GM12892 (cell line): Measurements from ENCODE around the gene MICAL2.

Experiments used
- POLR2A ChIP-seq: IDR thresholded peaks from 2 replicates; pipeline ENCODE4 v1.6.1; 2011; ENCODE audit warnings: low read depth, low read length, control low read depth
- POLR2AphosphoS5 ChIP-seq: IDR thresholded peaks from 2 replicates; pipeline ENCODE4 v1.6.1; 2011; ENCODE audit warnings: low read depth, low read length, control low read depth
- TAF1 ChIP-seq: IDR thresholded peaks from 2 replicates; pipeline ENCODE4 v1.6.1; 2011; ENCODE audit warnings: low read depth, mild to moderate bottlenecking, control low read depth, low read length, borderline replicate concordance

- TF ChIP-seq POLR2A (no peak), POLR2AphosphoS5 (no peak), TAF1 (no peak)
Measured at GRCh38 chr11:12238420-12238819, 128.0 kb downstream of the MICAL2 start.
